ENCODE results near the gene SFXN5.
"Not testable (repeated sequence)": the region's sequence is repeated elsewhere in the genome, so short reads cannot be mapped to it uniquely, and the experiment has no call there.

SFXN5 gene

GRCh38 chr2:72919414-72920317, 151.8 kb downstream of the SFXN5 start:
- no peak for DNase-seq

GRCh38 chr2:72917877-72918553, 153.5 kb downstream of the SFXN5 start:
- peak in 2 of 6 experiments; percentile 26 for DNase-seq

- peak in 4 of 6 experiments; percentile 20 to 65 (median 40) for DNase-seq
These were observed 154.2 kb downstream of the SFXN5 start, which contains the start of gene EMX1 for GRCh38 chr2:72917138-72917876. EMX1 (plus strand) TSS chr2:72917519; CDS start chr2:72917853, 334 bp downstream.

GRCh38 chr2:72916743-72917137, 154.8 kb downstream of the SFXN5 start:
- no peak for DNase-seq

GRCh38 chr2:72915907-72916742, 155.4 kb downstream of the SFXN5 start:
- peak in 3 of 6 experiments; percentile 11 to 42 (median 32) for DNase-seq

GRCh38 chr2:72915320-72915906, 156.1 kb downstream of the SFXN5 start:
- DNase-seq, result no peak

GRCh38 chr2:72914589-72915319, 156.8 kb downstream of the SFXN5 start:
- DNase-seq, result no peak

- DNase-seq, result no peak
These were observed 157.3 kb downstream of the SFXN5 start for GRCh38 chr2:72914206-72914559.

- no peak for DNase-seq
These were observed 157.9 kb downstream of the SFXN5 start for GRCh38 chr2:72913486-72914205.

- DNase-seq, result no peak
These were observed 160.3 kb downstream of the SFXN5 start for GRCh38 chr2:72911256-72911655.

GRCh38 chr2:72908741-72909140, 162.8 kb downstream of the SFXN5 start:
- no peak for DNase-seq

- not testable (repeated sequence) for DNase-seq
These were observed 164.1 kb downstream of the SFXN5 start for GRCh38 chr2:72907369-72907768.

- no peak for DNase-seq
These were observed 170.1 kb downstream of the SFXN5 start for GRCh38 chr2:72901426-72901825.

- DNase-seq, result no peak
These were observed 171.2 kb downstream of the SFXN5 start for GRCh38 chr2:72900191-72900825.

- no peak for DNase-seq
These were observed 173.0 kb downstream of the SFXN5 start for GRCh38 chr2:72898585-72898906.

- DNase-seq, result no peak
These were observed 173.5 kb downstream of the SFXN5 start for GRCh38 chr2:72897785-72898584.

- DNase-seq, result no peak
These were observed 175.1 kb downstream of the SFXN5 start for GRCh38 chr2:72896446-72896845.

- DNase-seq, result no peak
These were observed 175.7 kb downstream of the SFXN5 start for GRCh38 chr2:72895759-72896281.

GRCh38 chr2:72895154-72895553, 176.4 kb downstream of the SFXN5 start:
- DNase-seq, result no peak

Measured in stimulated activated naive CD4-positive, alpha-beta T cell (primary cell).